Measurements from ENCODE around the gene CENPT. TPM values are rescaled to one million over a fixed set of nuclear protein-coding genes. Genes with fewer than 3 reads are reported as not detected.

Gene CENPT
- total and polyA plus RNA-seq, 2 of the 13 experiments (the other 11 are each of a cell fraction or from before 2014, with no cell fraction given), result 40.9 to 43.3 TPM

- TF ChIP-seq AFF4 (CRISPR knock-in tag; IDR thresholded peaks at IDR 0.05) (no peak), HNF4G (IDR thresholded peaks at IDR 0.05; ENCODE audit: borderline replicate concordance, low read depth, low read length) (peak; percentile 37; the same call in 1 of the 2 replicates), HNF4G (CRISPR knock-in tag; IDR thresholded peaks at IDR 0.05; ENCODE audit: borderline replicate concordance, low read depth) (no peak), ZFP91 (CRISPR knock-in tag; IDR thresholded peaks at IDR 0.05; ENCODE audit: borderline replicate concordance) (0 out of 2 replicates have a peak, but pooled peaks have one; percentile 12), RBAK (CRISPR knock-in tag; IDR thresholded peaks at IDR 0.05) (no peak), HNRNPL (IDR thresholded peaks at IDR 0.05; ENCODE audit: low read depth, low read length) (0 out of 2 replicates have a peak, but pooled peaks have one; percentile 58), ZNF687 (CRISPR knock-in tag; IDR thresholded peaks at IDR 0.05) (peak; percentile 48; the same call in 1 of the 2 replicates), RAD51 (IDR thresholded peaks at IDR 0.05; ENCODE audit: borderline replicate concordance) (peak; percentile 44; the same call in 1 of the 2 replicates), NR2F6 (IDR thresholded peaks at IDR 0.05) (no peak), NR2F6 (CRISPR knock-in tag; IDR thresholded peaks at IDR 0.05) (peak; percentile 21; the same call in 1 of the 2 replicates), GLI4 (CRISPR knock-in tag; IDR thresholded peaks at IDR 0.05; ENCODE audit: borderline replicate concordance) (0 out of 2 replicates have a peak, but pooled peaks have one; percentile 47), MZF1 (CRISPR knock-in tag; IDR thresholded peaks at IDR 0.05; ENCODE audit: borderline replicate concordance) (0 out of 2 replicates have a peak, but pooled peaks have one; percentile 17), ZSCAN22 (CRISPR knock-in tag; IDR thresholded peaks at IDR 0.05) (0 out of 2 replicates have a peak, but pooled peaks have one; percentile 17), POLR2A (IDR thresholded peaks at IDR 0.05; ENCODE audit: insufficient read depth in 1 of 2, low read depth in 2 of 2, low read length in 2 of 2) (peak in 1 of 2 experiments; percentile 34; a peak in 1 of 4 replicates)
Observed at GRCh38 chr16:67883146-67883871, 35.8 kb upstream of the CENPT start (continued).
